Left lung (tissue), 10 donors: ENCODE results near the gene PRAC2. TPM values are rescaled to one million over a fixed set of nuclear protein-coding genes. Genes with fewer than 3 reads are reported as not detected.
A peak's percentile ranks its signal among the peaks of the same experiment; 100 is the strongest.

Experiments
- ATAC-seq: fragments of 200-7000 bp; cut with Tn5 transposase; one replicate; pipeline ENCODE4 v1.9.1; 2020; ENCODE audit warnings: moderate library complexity
- DNase-seq, 4 donors: peaks; one replicate each; pipeline ENCODE4 v3.0.0-alpha.2; 2013 to 2020
- H3K27ac ChIP-seq, 2 donors: fragments of 200-600 bp; sonication (generic) in 1 of 2; one replicate each; pipeline versions ENCODE4 v1.5.0 to v1.8.0; 2020 to 2021
- H3K27me3 ChIP-seq, 2 donors: fragments of 200-600 bp; sonication (generic) in 1 of 2; one replicate each; pipeline versions ENCODE4 v1.5.0 to v1.8.0; 2020 to 2021
- H3K36me3 ChIP-seq, 2 donors: fragments of 200-600 bp; sonication (generic) in 1 of 2; one replicate each; pipeline versions ENCODE4 v1.5.0 to v1.8.0; 2020 to 2021
- H3K4me1 ChIP-seq, 2 donors: fragments of 200-600 bp; one replicate each; pipeline ENCODE4 v1.8.0; 2021
- H3K4me3 ChIP-seq, 2 donors: fragments of 200-600 bp; sonication (generic) in 1 of 2; one replicate each; pipeline versions ENCODE4 v1.5.0 to v1.8.0; 2020 to 2021; ENCODE audit warnings: mild to moderate bottlenecking in 1 of 2
- H3K9me3 ChIP-seq, 2 donors: fragments of 200-600 bp; sonication (generic) in 1 of 2; one replicate each; pipeline versions ENCODE4 v1.5.0 to v1.8.0; 2020 to 2021
- CTCF ChIP-seq, 2 donors: fragments of 200-600 bp; sonication (generic) in 1 of 2; IDR thresholded peaks; one replicate each; pipeline versions ENCODE4 v1.5.0 to v1.8.0; 2021; ENCODE audit warnings: antibody characterized with exemption in 2 of 2
- intact Hi-C, 2 donors: fragments of 100-400 bp; cut with DNase I; formaldehyde crosslinking; loops; one replicate each; pipeline versions ENCODE4 v1.11.2 to v1.14.2; 2022
- polyA plus RNA-seq, 6 donors: library from polyadenylated mRNA; unstranded; fragments of 120-200 nt; gene quantifications; one replicate each; pipeline ENCODE4 v1.2.1, GENCODE V29; 2013; ENCODE audit not compliant: insufficient read length in 6 of 6
- total RNA-seq, 2 donors: library from RNA; stranded (reverse); fragmentation: NEBNext Ultra II Directional; extraction: Animal tissue kit (Norgen Biotek cat#: 25700); gene quantifications; one replicate each; pipeline ENCODE4 v1.2.1, GENCODE V29; 2021
- donor health status: DM: no; HTN: yes; CAD: no.
- donor health status: DM: no; HTN: no; CAD: no.

PRAC2 gene
- total and polyA plus RNA-seq, 8 donors: not detected

- no peaks in the 10 kb centered on the region for H3K36me3 ChIP-seq
- no peak overlapping the region for H3K27ac ChIP-seq
- H3K9me3 ChIP-seq: no peaks in the 10 kb centered on the region
- H3K27me3 ChIP-seq: peaks cover 98 to 100% of the 10 kb centered on the region in 2 donors
- H3K4me3 ChIP-seq: no peak overlapping the region
- no peak for TF ChIP-seq CTCF (IDR thresholded peaks at IDR 0.05)
- intact Hi-C loops: loop anchor here in 1 of 2 donors (5.0 to 10.0 kb wide), 2 partner anchors 67 to 150 kb away; no protein-coding TSS in a partner anchor
- H3K4me1 ChIP-seq: peaks cover 9 to 28% of the 10 kb centered on the region in 2 donors
- DNase-seq (no peak), ATAC-seq (no peak)
Measured at GRCh38 chr17:48727415-48728175, 4.6 kb downstream of the PRAC2 start.

- no peaks in the 10 kb centered on the region for H3K9me3 ChIP-seq
- TF ChIP-seq CTCF (IDR thresholded peaks at IDR 0.05): no peak
- peaks cover 6 to 20% of the 10 kb centered on the region in 2 donors for H3K4me1 ChIP-seq
- ATAC-seq (no peak), DNase-seq (peak in 2 of 4 donors; percentile 33 to 78)
- no peak within 1 kb of the TSS for H3K27ac ChIP-seq
- no peaks in the 10 kb centered on the region for H3K36me3 ChIP-seq
- peaks cover 98 to 100% of the 10 kb centered on the region in 2 donors for H3K27me3 ChIP-seq
- no peak within 1 kb of the TSS for H3K4me3 ChIP-seq
- intact Hi-C loops: loop anchor here in 1 of 2 donors (5.0 to 10.0 kb wide), 2 partner anchors 66 to 149 kb away; no protein-coding TSS in a partner anchor
Measured at GRCh38 chr17:48728232-48729231, 5.5 kb downstream of the PRAC2 start, which contains the start of gene HOXB13. TSS of gene HOXB13 (minus strand) at chr17:48728750. CDS start at chr17:48728593, 157 bp downstream.

- no peak for TF ChIP-seq CTCF (IDR thresholded peaks at IDR 0.05)
- Histone ChIP-seq H3K4me1 (peaks cover 4 to 10% of the 10 kb centered on the region in 2 donors), H3K27ac (no peak overlapping the region), H3K4me3 (no peak overlapping the region), H3K27me3 (peaks cover 98 to 100% of the 10 kb centered on the region in 2 donors), H3K9me3 (no peaks in the 10 kb centered on the region), H3K36me3 (no peaks in the 10 kb centered on the region)
- no peak for ATAC-seq
- no peak for DNase-seq
- intact Hi-C loops: loop anchor here in 1 of 2 donors (5.0 to 10.0 kb wide), 2 partner anchors 65 to 148 kb away; no protein-coding TSS in a partner anchor
Measured at GRCh38 chr17:48729335-48730239, 6.6 kb downstream of the PRAC2 start.

GRCh38 chr17:48730240-48730550 is 7.2 kb downstream of the PRAC2 start:
- intact Hi-C loops: no loop called here
- DNase-seq: no peak
- no peak for TF ChIP-seq CTCF (IDR thresholded peaks at IDR 0.05)
- peaks cover 0 to 6% of the 10 kb centered on the region in 2 donors for H3K4me1 ChIP-seq
- no peaks in the 10 kb centered on the region for H3K9me3 ChIP-seq
- no peak for ATAC-seq
- H3K27ac ChIP-seq: no peak overlapping the region
- no peaks in the 10 kb centered on the region for H3K36me3 ChIP-seq
- H3K27me3 ChIP-seq: peaks cover 98 to 100% of the 10 kb centered on the region in 2 donors
- H3K4me3 ChIP-seq: no peak overlapping the region
